Stimulated activated effector memory CD8-positive, alpha-beta T cell treated with anti-CD3 and anti-CD28 coated beads, Interleukin-12 subunit alpha, Interleukin-12 subunit beta, amount 100 ng/mL, for 72 hours (primary cell): ENCODE data around the gene GTF2H4.
"Not testable (repeated sequence)": the region's sequence is repeated elsewhere in the genome, so short reads cannot be mapped to it uniquely, and the experiment has no call there.

Experiments used
- ATAC-seq: fragments of 150-1000 bp; cut with Tn5 transposase; 2 replicates; pipeline ENCODE4 v1.10.0; 2021
- DNase-seq, 2 donors: peaks; one replicate each; pipeline ENCODE4 v3.0.0; 2021 to 2022; ENCODE audit warnings: low spot score in 2 of 2
- H3K27ac Mint-ChIP-seq: one replicate; pipeline ENCODE4 v1.8.0; 2022; ENCODE audit warnings: mild to moderate bottlenecking, mixed read lengths
- H3K36me3 Mint-ChIP-seq: one replicate; pipeline ENCODE4 v1.8.0; 2022; ENCODE audit warnings: mild to moderate bottlenecking, mixed read lengths
- H3K4me1 Mint-ChIP-seq: one replicate; pipeline ENCODE4 v1.8.0; 2022; ENCODE audit warnings: mixed read lengths
- H3K4me3 Mint-ChIP-seq: one replicate; pipeline ENCODE4 v1.8.0; 2022; ENCODE audit warnings: mild to moderate bottlenecking, mixed read lengths
- H3K9me3 Mint-ChIP-seq: one replicate; pipeline ENCODE4 v1.8.0; 2022; ENCODE audit warnings: mixed read lengths

Gene GTF2H4

GRCh38 chr6:30918670-30919069 is 10.7 kb downstream of the GTF2H4 start:
- Mint-ChIP-seq H3K9me3 (no peaks in the 10 kb centered on the region), H3K36me3 (peaks cover 87% of the 10 kb centered on the region), H3K4me3 (no peak overlapping the region), H3K27ac (peak overlapping the region; percentile 49), H3K4me1 (peaks cover 37% of the 10 kb centered on the region)
- DNase-seq: no peak
- ATAC-seq: no peak

GRCh38 chr6:30922447-30922852 is 14.4 kb downstream of the GTF2H4 start:
- H3K4me3 Mint-ChIP-seq: no peak overlapping the region
- ATAC-seq (no peak), DNase-seq (no peak)
- peaks cover 6% of the 10 kb centered on the region for H3K4me1 Mint-ChIP-seq
- no peaks in the 10 kb centered on the region for H3K9me3 Mint-ChIP-seq
- peaks cover 81% of the 10 kb centered on the region for H3K36me3 Mint-ChIP-seq
- H3K27ac Mint-ChIP-seq: no peak overlapping the region

GRCh38 chr6:30924040-30924627 is 16.1 kb downstream of the GTF2H4 start:
- H3K36me3 Mint-ChIP-seq: peaks cover 70% of the 10 kb centered on the region
- not testable (repeated sequence) for H3K4me1 Mint-ChIP-seq

GRCh38 chr6:30926644-30927043 is 18.6 kb downstream of the GTF2H4 start:
- H3K4me3 Mint-ChIP-seq: no peak overlapping the region
- peaks cover 45% of the 10 kb centered on the region for H3K36me3 Mint-ChIP-seq
- H3K27ac Mint-ChIP-seq: no peak overlapping the region
- peaks cover 6% of the 10 kb centered on the region for H3K4me1 Mint-ChIP-seq
- no peak for ATAC-seq
- DNase-seq: no peak
- peaks cover 4% of the 10 kb centered on the region for H3K9me3 Mint-ChIP-seq

More at GRCh38 chr6:30924040-30924627, 16.1 kb downstream of the GTF2H4 start:
- DNase-seq, ATAC-seq, H3K4me3 Mint-ChIP-seq, H3K9me3 Mint-ChIP-seq, H3K27ac Mint-ChIP-seq: not testable (repeated sequence)

- H3K36me3 Mint-ChIP-seq: peaks cover 40% of the 10 kb centered on the region
- H3K4me3 Mint-ChIP-seq, H3K4me1 Mint-ChIP-seq, DNase-seq, H3K9me3 Mint-ChIP-seq, ATAC-seq, H3K27ac Mint-ChIP-seq: not testable (repeated sequence)
These were observed 19.1 kb downstream of the GTF2H4 start for GRCh38 chr6:30927080-30927479.

GRCh38 chr6:30928677-30929076 is 20.7 kb downstream of the GTF2H4 start:
- Mint-ChIP-seq H3K4me1 (no peaks in the 10 kb centered on the region), H3K9me3 (peaks cover 4% of the 10 kb centered on the region), H3K36me3 (peaks cover 25% of the 10 kb centered on the region), H3K27ac (no peak overlapping the region), H3K4me3 (no peak overlapping the region)
- DNase-seq: no peak
- ATAC-seq: no peak

GRCh38 chr6:30930506-30930905 is 22.5 kb downstream of the GTF2H4 start:
- no peak for ATAC-seq
- no peak overlapping the region for H3K27ac Mint-ChIP-seq
- no peaks in the 10 kb centered on the region for H3K4me1 Mint-ChIP-seq
- peaks cover 20% of the 10 kb centered on the region for H3K36me3 Mint-ChIP-seq
- H3K9me3 Mint-ChIP-seq: peaks cover 4% of the 10 kb centered on the region
- no peak for DNase-seq
- H3K4me3 Mint-ChIP-seq: no peak overlapping the region

- Mint-ChIP-seq H3K36me3 (peaks cover 16% of the 10 kb centered on the region), H3K4me1 (no peaks in the 10 kb centered on the region), H3K9me3 (peaks cover 4% of the 10 kb centered on the region), H3K4me3 (no peak overlapping the region), H3K27ac (no peak overlapping the region)
- DNase-seq (no peak), ATAC-seq (no peak)
These were observed 23.3 kb downstream of the GTF2H4 start for GRCh38 chr6:30931272-30931671.

GRCh38 chr6:30931969-30932645 is 24.1 kb downstream of the GTF2H4 start, which contains the start of gene SFTA2:
SFTA2 (minus strand) TSS chr6:30932170; CDS start chr6:30932096, 74 bp downstream.
- H3K9me3 Mint-ChIP-seq: peaks cover 4% of the 10 kb centered on the region
- peaks cover 8% of the 10 kb centered on the region for H3K36me3 Mint-ChIP-seq
- no peak within 1 kb of the TSS for H3K27ac Mint-ChIP-seq
- ATAC-seq: no peak
- H3K4me3 Mint-ChIP-seq: no peak within 1 kb of the TSS
- DNase-seq: no peak
- H3K4me1 Mint-ChIP-seq: no peaks in the 10 kb centered on the region

GRCh38 chr6:30932665-30933365 is 24.8 kb downstream of the GTF2H4 start:
- H3K4me3 Mint-ChIP-seq: no peak overlapping the region
- H3K9me3 Mint-ChIP-seq: peaks cover 4% of the 10 kb centered on the region
- H3K36me3 Mint-ChIP-seq: peaks cover under 1% of the 10 kb centered on the region
- no peaks in the 10 kb centered on the region for H3K4me1 Mint-ChIP-seq
- H3K27ac Mint-ChIP-seq: no peak overlapping the region
- ATAC-seq (no peak), DNase-seq (no peak)

GRCh38 chr6:30935018-30935417 is 27.0 kb downstream of the GTF2H4 start:
- ATAC-seq (no peak), DNase-seq (no peak)
- no peaks in the 10 kb centered on the region for H3K9me3 Mint-ChIP-seq
- H3K27ac Mint-ChIP-seq: no peak overlapping the region
- no peaks in the 10 kb centered on the region for H3K36me3 Mint-ChIP-seq
- no peaks in the 10 kb centered on the region for H3K4me1 Mint-ChIP-seq
- H3K4me3 Mint-ChIP-seq: no peak overlapping the region

- ATAC-seq (no peak), DNase-seq (no peak)
- Mint-ChIP-seq H3K4me3 (no peak overlapping the region), H3K27ac (no peak overlapping the region), H3K4me1 (no peaks in the 10 kb centered on the region), H3K9me3 (no peaks in the 10 kb centered on the region), H3K36me3 (no peaks in the 10 kb centered on the region)
These were observed 29.3 kb downstream of the GTF2H4 start for GRCh38 chr6:30937265-30937664.

GRCh38 chr6:30938730-30939129 is 30.7 kb downstream of the GTF2H4 start:
- Mint-ChIP-seq H3K27ac (no peak overlapping the region), H3K36me3 (no peaks in the 10 kb centered on the region), H3K4me3 (no peak overlapping the region), H3K9me3 (no peaks in the 10 kb centered on the region), H3K4me1 (peaks cover 8% of the 10 kb centered on the region)
- no peak for DNase-seq
- ATAC-seq: no peak

- no peak for ATAC-seq
- Mint-ChIP-seq H3K4me1 (peaks cover 8% of the 10 kb centered on the region), H3K9me3 (no peaks in the 10 kb centered on the region), H3K36me3 (no peaks in the 10 kb centered on the region), H3K4me3 (no peak overlapping the region), H3K27ac (no peak overlapping the region)
- no peak for DNase-seq
These were observed 31.5 kb downstream of the GTF2H4 start for GRCh38 chr6:30939473-30939872.

- DNase-seq: no peak
- peaks cover 8% of the 10 kb centered on the region for H3K4me1 Mint-ChIP-seq
- no peak for ATAC-seq
- H3K27ac Mint-ChIP-seq: no peak within 1 kb of the TSS
- H3K36me3 Mint-ChIP-seq: no peaks in the 10 kb centered on the region
- no peak within 1 kb of the TSS for H3K4me3 Mint-ChIP-seq
- H3K9me3 Mint-ChIP-seq: no peaks in the 10 kb centered on the region
These were observed 32.5 kb downstream of the GTF2H4 start, which contains the start of gene MUCL3 for GRCh38 chr6:30940361-30940986. MUCL3 (plus strand) TSS chr6:30940973; CDS start chr6:30941000, 27 bp downstream.
